Tibial nerve (tissue), 3 donors: Measurements from ENCODE around the gene DDX18.

Source experiments
- CTCF ChIP-seq, 5 experiments: fragments of 200-600 bp in 3 of 5; fragments of 450-650 bp in 2 of 5; sonication (generic) in 3 of 5; IDR thresholded peaks; one replicate each; pipeline ENCODE4 v1.5.1; 2016 to 2019; ENCODE audit warnings: antibody characterized with exemption in 5 of 5, mild to moderate bottlenecking in 3 of 5, moderate library complexity in 2 of 5
- POLR2A ChIP-seq, 2 donors: fragments of 450-650 bp; IDR thresholded peaks; one replicate each; pipeline ENCODE4 v1.6.1; 2017; ENCODE audit warnings: antibody characterized with exemption in 2 of 2, mild to moderate bottlenecking in 2 of 2, moderate library complexity in 2 of 2

GRCh38 chr2:117850461-117850860, 36.0 kb downstream of the DDX18 start:
- no peak for TF ChIP-seq CTCF (IDR thresholded peaks at IDR 0.05)
- TF ChIP-seq POLR2A (IDR thresholded peaks at IDR 0.05), result no peak
